D721Med (cell line): Measurements from ENCODE around the gene LDAH.

Source experiments
- DNase-seq: peaks from one replicate; pipeline ENCODE4 v3.0.0; 2011; ENCODE audit warnings: low spot score; ENCODE audit not compliant: insufficient read length
- FAIRE-seq: peaks from 2 replicates; lab custom pipeline; 2011; peaks lifted over from hg19 to GRCh38; lab: Jason Lieb, UNC
- TF ChIP-seq, protein P1 (sequence below): IDR thresholded peaks from 2 replicates; pipeline ENCODE4 v1.5.1; 2012; ENCODE audit warnings: mild to moderate bottlenecking, control low read depth; ENCODE audit not compliant: insufficient read depth; ENCODE audit errors: missing control alignments

The LDAH gene

DNA sequence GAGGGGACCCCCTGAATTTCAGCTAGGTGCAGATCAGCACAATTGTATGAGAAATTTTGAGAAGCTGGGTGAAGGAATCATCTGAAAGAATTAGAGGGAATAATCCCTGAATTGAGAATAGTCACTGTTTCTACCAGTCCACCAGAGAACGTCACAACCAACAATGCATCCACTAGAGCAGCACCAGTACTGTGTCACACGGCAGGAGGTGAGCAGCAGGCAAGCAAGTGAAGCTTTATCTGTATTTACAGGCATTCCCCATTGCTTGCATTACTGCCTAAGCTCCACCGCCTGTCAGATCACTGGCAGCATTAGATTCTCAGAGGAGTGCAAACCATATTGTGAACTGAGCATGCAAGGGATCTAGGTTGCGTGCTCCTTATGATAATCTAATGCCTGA lies 115.3 kb downstream of the LDAH start:
- TF ChIP-seq, protein P1, sequence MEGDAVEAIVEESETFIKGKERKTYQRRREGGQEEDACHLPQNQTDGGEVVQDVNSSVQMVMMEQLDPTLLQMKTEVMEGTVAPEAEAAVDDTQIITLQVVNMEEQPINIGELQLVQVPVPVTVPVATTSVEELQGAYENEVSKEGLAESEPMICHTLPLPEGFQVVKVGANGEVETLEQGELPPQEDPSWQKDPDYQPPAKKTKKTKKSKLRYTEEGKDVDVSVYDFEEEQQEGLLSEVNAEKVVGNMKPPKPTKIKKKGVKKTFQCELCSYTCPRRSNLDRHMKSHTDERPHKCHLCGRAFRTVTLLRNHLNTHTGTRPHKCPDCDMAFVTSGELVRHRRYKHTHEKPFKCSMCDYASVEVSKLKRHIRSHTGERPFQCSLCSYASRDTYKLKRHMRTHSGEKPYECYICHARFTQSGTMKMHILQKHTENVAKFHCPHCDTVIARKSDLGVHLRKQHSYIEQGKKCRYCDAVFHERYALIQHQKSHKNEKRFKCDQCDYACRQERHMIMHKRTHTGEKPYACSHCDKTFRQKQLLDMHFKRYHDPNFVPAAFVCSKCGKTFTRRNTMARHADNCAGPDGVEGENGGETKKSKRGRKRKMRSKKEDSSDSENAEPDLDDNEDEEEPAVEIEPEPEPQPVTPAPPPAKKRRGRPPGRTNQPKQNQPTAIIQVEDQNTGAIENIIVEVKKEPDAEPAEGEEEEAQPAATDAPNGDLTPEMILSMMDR: no peak
- DNase-seq: no peak
- FAIRE-seq: no peak

DNA sequence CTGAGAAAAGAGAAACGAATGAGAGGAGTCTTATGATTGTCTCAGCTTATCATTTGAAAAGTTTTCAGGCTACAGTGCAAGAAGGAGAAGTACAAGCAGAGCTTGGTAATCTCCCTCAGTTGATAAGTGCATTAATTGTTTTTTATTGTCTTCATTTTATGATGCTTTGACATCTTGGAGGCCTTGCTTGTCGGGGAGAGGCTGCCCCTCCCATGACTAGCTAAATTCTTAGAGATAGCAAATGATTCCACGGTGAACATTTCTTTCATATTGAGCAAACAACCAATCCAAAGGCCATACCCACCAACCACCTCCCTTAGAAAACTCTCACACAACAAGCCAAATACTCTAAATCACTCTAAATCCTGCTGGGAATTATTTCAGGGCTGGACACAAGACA lies 116.1 kb downstream of the LDAH start:
- DNase-seq (no peak), FAIRE-seq (no peak)
- TF ChIP-seq, protein P1: no peak

DNA sequence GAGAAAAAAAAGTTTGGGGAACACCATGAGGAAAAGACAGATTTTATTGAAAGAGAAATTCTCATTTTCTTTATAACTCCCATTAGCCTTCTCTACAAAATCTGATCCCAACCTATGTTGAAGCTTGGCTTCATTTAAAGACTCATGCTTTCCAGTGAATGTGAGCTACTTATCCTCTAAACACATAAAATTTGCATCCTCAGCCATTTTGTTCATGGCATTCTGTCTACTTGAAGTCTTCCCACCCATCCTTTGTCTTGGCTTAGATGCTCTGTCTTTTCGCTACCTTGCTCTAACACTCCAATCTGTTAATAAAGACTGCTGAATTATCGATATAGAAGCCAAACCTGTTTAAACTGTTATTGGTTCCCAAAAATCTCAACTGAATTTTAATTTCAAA lies 116.7 kb downstream of the LDAH start:
- DNase-seq (no peak), FAIRE-seq (no peak)
- TF ChIP-seq, protein P1: no peak

DNA sequence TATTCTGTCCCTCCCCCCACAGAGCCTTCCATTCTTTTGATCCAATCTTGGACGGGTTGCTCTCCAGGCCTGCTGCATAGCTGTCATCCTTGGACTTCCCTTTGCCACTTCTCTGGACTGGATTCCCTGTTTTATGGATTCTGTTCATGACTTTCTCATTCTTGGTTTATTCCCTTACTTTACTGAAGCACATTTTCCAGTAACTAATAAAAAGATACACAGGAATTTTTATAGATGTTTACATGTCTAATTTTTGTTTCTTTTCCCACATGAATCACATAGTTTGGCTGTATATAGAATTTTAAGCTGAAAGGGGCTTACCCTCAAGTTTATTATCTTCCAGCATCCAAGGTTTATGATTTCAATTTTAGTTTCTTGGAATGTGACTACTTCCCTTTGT lies 118.0 kb downstream of the LDAH start:
- FAIRE-seq (no peak), DNase-seq (no peak)
- TF ChIP-seq, protein P1: no peak

DNA sequence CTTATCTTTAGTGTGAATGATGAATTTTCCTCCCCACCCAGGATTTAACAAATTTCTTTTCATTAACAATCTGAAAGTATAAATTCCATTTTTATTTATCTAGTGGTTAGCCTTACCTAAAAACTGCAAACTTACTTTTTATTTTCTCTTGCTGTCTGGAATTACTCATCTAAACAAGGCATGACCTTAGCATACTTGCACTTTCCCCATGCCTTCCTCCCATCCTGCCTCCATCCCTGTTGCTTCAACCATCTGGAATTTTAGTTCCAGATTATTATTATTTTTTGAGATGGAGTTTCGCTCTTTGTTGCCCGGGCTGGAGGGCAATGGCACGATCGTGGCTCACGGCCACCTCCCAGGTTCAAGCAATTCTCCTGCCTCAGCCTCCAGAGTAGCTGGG lies 120.3 kb downstream of the LDAH start:
- DNase-seq (no peak), FAIRE-seq (no peak)
- TF ChIP-seq, protein P1: no peak

DNA sequence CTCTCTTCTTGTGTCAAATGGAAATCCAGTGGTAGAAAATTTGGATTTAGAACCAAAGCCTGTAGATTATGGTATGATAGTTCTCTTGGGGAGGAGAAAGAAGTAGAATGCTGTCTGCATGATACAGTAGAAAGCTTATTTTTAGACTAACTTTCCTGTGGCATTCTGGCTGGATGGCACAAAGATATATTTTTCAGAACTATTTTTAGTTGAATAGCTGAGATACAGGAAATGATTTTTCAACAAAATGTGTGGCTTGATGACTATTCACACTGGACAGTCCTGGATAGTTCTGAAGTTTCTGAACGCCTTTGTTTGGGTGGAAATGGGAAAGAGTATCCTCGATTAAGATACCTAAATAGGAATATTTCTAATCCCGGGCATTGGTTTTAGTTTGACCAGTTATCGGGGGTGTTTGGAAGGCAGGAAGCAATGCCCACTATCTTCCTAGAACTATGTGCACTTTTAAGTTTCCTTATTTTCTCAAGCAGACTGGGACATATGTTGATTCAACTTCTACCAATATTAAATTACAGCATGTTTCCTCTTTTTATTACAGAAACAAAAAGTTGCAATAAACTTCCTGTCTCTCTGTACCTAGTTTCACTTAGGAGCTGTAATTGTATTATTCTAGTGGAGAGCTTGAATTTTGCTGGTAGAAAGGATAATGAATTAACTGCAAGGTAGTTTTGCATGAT lies 123.8 kb downstream of the LDAH start:
- no peak for DNase-seq
- no peak for FAIRE-seq
- TF ChIP-seq, protein P1: no peak

DNA sequence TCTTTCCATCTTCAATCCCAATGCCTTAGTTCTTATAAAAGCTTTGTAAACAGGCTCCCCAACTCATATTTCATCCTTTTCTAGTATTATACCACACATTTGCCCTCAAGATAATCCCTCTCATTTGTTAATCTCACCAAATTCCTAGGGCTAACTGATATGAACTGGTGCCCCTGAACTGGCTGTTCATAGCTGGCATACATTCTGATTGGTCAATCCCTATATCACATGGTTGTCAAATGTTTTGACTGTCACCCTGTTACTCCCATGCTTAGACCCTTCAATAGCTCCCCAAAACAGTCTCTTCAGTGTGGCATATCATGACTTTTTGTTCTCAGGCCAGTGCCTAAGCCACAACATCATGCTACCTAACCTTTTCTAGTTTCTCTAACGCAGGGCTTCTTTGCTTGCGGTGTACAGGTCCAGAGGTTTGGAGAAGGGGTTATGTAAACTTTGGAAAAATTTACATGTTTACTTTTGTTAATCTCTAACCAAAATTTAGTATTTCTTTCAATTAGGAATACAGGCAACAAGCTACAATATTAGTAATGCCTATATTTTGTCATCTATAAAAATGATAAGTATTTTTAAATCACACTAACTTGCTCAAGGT lies 125.5 kb downstream of the LDAH start:
- TF ChIP-seq, protein P1: no peak
- FAIRE-seq: no peak
- DNase-seq: no peak
